GM23338 (cell line): ENCODE measurements around the gene KLC1. TPM values are rescaled to one million over a fixed set of nuclear protein-coding genes. Genes with fewer than 3 reads are reported as not detected.

Source experiments
- ATAC-seq: fragments of 200-7000 bp; cut with Tn5 transposase; 3 replicates; pipeline ENCODE4 v1.9.1; 2020
- DNase-seq: peaks from one replicate; pipeline ENCODE4 v3.0.0-alpha.2; 2015; ENCODE audit warnings: low spot score
- H2AFZ ChIP-seq: fragments of 200-600 bp; sonication (generic); 2 replicates; pipeline ENCODE4 v1.8.0; 2016; ENCODE audit warnings: antibody characterized with exemption, mild to moderate bottlenecking, moderate library complexity
- H3F3A ChIP-seq: fragments of 200-600 bp; sonication (generic); replicated peaks from 2 replicates; pipeline ENCODE4 v1.8.0; 2017; ENCODE audit warnings: antibody characterized with exemption, mixed run types, low read depth
- H3K27ac ChIP-seq: fragments of 200-600 bp; sonication (generic); 2 replicates; pipeline ENCODE4 v1.6.1; 2016; ENCODE audit warnings: low read depth
- H3K27me3 ChIP-seq: fragments of 200-600 bp; sonication (generic); 2 replicates; pipeline ENCODE4 v1.8.0; 2016; ENCODE audit warnings: mild to moderate bottlenecking, mixed run types, moderate library complexity; ENCODE audit not compliant: insufficient read depth
- H3K36me3 ChIP-seq: fragments of 200-600 bp; sonication (generic); 2 replicates; pipeline ENCODE4 v1.8.0; 2016; ENCODE audit warnings: mild to moderate bottlenecking; ENCODE audit not compliant: insufficient read depth
- H3K4me1 ChIP-seq: fragments of 200-600 bp; sonication (generic); 2 replicates; pipeline ENCODE4 v1.8.0; 2016; ENCODE audit warnings: mild to moderate bottlenecking, moderate library complexity; ENCODE audit not compliant: insufficient read depth
- H3K4me2 ChIP-seq: fragments of 200-600 bp; sonication (generic); 2 replicates; pipeline ENCODE4 v1.7.1; 2017; ENCODE audit warnings: mixed run types
- H3K4me3 ChIP-seq: fragments of 200-600 bp; sonication (generic); 2 replicates; pipeline ENCODE4 v1.6.1; 2016; ENCODE audit warnings: mixed run types
- H3K79me2 ChIP-seq: fragments of 200-600 bp; sonication (generic); replicated peaks from 2 replicates; pipeline ENCODE4 v1.8.0; 2017; ENCODE audit warnings: mild to moderate bottlenecking; ENCODE audit not compliant: insufficient read depth
- H3K9me2 ChIP-seq: fragments of 200-600 bp; sonication (generic); 2 replicates; pipeline ENCODE4 v1.8.0; 2017; ENCODE audit not compliant: insufficient read depth
- H4K20me1 ChIP-seq: fragments of 200-600 bp; sonication (generic); replicated peaks from 2 replicates; pipeline ENCODE4 v1.8.0; 2017; ENCODE audit warnings: mild to moderate bottlenecking; ENCODE audit not compliant: insufficient read depth
- H3K27ac Mint-ChIP-seq: 2 replicates; pipeline ENCODE4 v1.8.0; 2020; ENCODE audit warnings: inconsistent platforms, mild to moderate bottlenecking, moderate library complexity, mixed read lengths
- H3K27me3 Mint-ChIP-seq: 3 replicates; pipeline ENCODE4 v1.8.0; 2022; ENCODE audit warnings: low read depth, mild to moderate bottlenecking, moderate library complexity, mixed read lengths, inconsistent platforms; ENCODE audit not compliant: insufficient read depth, poor library complexity
- H3K36me3 Mint-ChIP-seq: 3 replicates; pipeline ENCODE4 v1.8.0; 2021; ENCODE audit warnings: low read depth, mild to moderate bottlenecking, inconsistent platforms, moderate library complexity, mixed read lengths
- H3K4me1 Mint-ChIP-seq: 3 replicates; pipeline ENCODE4 v1.8.0; 2020; ENCODE audit warnings: mild to moderate bottlenecking, inconsistent platforms, mixed read lengths
- H3K4me3 Mint-ChIP-seq: 3 replicates; pipeline ENCODE4 v1.8.0; 2021; ENCODE audit warnings: moderate library complexity, mild to moderate bottlenecking, inconsistent platforms, mixed read lengths
- H3K9me3 Mint-ChIP-seq: 3 replicates; pipeline ENCODE4 v1.8.0; 2020; ENCODE audit warnings: moderate library complexity, mild to moderate bottlenecking, inconsistent platforms, mixed read lengths
- CREB1 ChIP-seq: fragments of 250-450 bp; sonication (Bioruptor Pico); IDR thresholded peaks from 2 replicates; pipeline ENCODE4 v1.5.0; 2020; ENCODE audit warnings: low read depth, mild to moderate bottlenecking, moderate library complexity
- ETS1 ChIP-seq: IDR thresholded peaks from 2 replicates; pipeline ENCODE4 v1.6.1; 2016; ENCODE audit warnings: antibody characterized with exemption
- EZH2 ChIP-seq: fragments of 200-600 bp; sonication (generic); IDR thresholded peaks from one replicate; pipeline ENCODE4 v1.8.0; 2017; ENCODE audit warnings: antibody characterized with exemption, mild to moderate bottlenecking, low read depth; ENCODE audit not compliant: unreplicated experiment
- EZH2phosphoT487 ChIP-seq: fragments of 200-600 bp; sonication (generic); IDR thresholded peaks from one replicate; pipeline ENCODE4 v1.8.1; 2018; ENCODE audit warnings: antibody characterized with exemption; ENCODE audit not compliant: unreplicated experiment
- JUNB ChIP-seq: IDR thresholded peaks from one replicate; pipeline ENCODE4 v1.6.1; 2016; ENCODE audit warnings: antibody characterized with exemption; ENCODE audit not compliant: unreplicated experiment
- NANOG ChIP-seq: IDR thresholded peaks from 2 replicates; pipeline ENCODE4 v1.6.1; 2016; ENCODE audit warnings: antibody characterized with exemption, borderline replicate concordance
- POLR2AphosphoS5 ChIP-seq: IDR thresholded peaks from 2 replicates; pipeline ENCODE4 v1.6.1; 2016; ENCODE audit warnings: antibody characterized with exemption, low read depth
- STAT1 ChIP-seq: IDR thresholded peaks from one replicate; pipeline ENCODE4 v1.6.1; 2016; ENCODE audit warnings: antibody characterized with exemption; ENCODE audit not compliant: unreplicated experiment
- ZNF114 ChIP-seq: fragments of 250-450 bp; sonication (Bioruptor Pico); IDR thresholded peaks from 2 replicates; pipeline ENCODE4 v1.5.0; 2020; ENCODE audit warnings: mild to moderate bottlenecking, moderate library complexity
- ZNF331 ChIP-seq: fragments of 250-450 bp; sonication (Bioruptor Pico); IDR thresholded peaks from 2 replicates; pipeline ENCODE4 v1.5.0; 2020; ENCODE audit warnings: low read depth, mild to moderate bottlenecking, moderate library complexity
- ZNF462 ChIP-seq: fragments of 250-450 bp; sonication (Bioruptor Pico); IDR thresholded peaks from 2 replicates; pipeline ENCODE4 v1.5.0; 2020; ENCODE audit warnings: mild to moderate bottlenecking, moderate library complexity
- polyA plus RNA-seq: library from polyadenylated mRNA; unstranded; fragments of >200 nt; fragmentation: Nextera tagmentation; extraction: Ambion mirVana; gene quantifications from 2 replicates; pipeline ENCODE4 v1.2.1, GENCODE V29; 2016
- total RNA-seq: library from RNA; depleted of rRNA; stranded (reverse); fragments of >200 nt; shearing (Covaris generic); gene quantifications from 2 replicates; pipeline ENCODE4 v1.2.3, GENCODE V29; 2014
- TF ChIP-seq, protein P1 (sequence below): IDR thresholded peaks from one replicate; pipeline ENCODE4 v1.6.1; 2018; ENCODE audit warnings: antibody characterized with exemption; ENCODE audit not compliant: unreplicated experiment
- TF ChIP-seq, protein P2 (sequence below), 2 experiments: fragments of 200-600 bp in 1 of 2; sonication (generic) in 1 of 2; conservative IDR thresholded peaks; 2 replicates each; pipeline versions ENCODE4 v1.5.1 to v1.6.1; 2016 to 2017; ENCODE audit warnings: antibody characterized with exemption in 2 of 2, low read depth in 2 of 2, mild to moderate bottlenecking in 2 of 2, moderate library complexity in 1 of 2

The KLC1 gene
- total and polyA plus RNA-seq, 2 experiments from 2014 or later, result 165 to 308 TPM

- Histone ChIP-seq H3K4me2 (no peak overlapping the region), H2AFZ (no peak overlapping the region), H3K4me3 (no peak overlapping the region), H3K36me3 (peaks cover 50% of the 10 kb centered on the region), H3K9me2 (no peaks in the 10 kb centered on the region), H3K79me2 (peaks cover 36% of the 10 kb centered on the region), H3K27ac (0 out of 2 replicates have a peak overlapping the region, but pooled peaks have one; percentile 19), H3K4me1 (no peaks in the 10 kb centered on the region), H4K20me1 (peaks cover 39% of the 10 kb centered on the region), H3K27me3 (no peaks in the 10 kb centered on the region), H3F3A (peaks cover 5% of the 10 kb centered on the region; the same call in 1 of the 2 replicates)
- Mint-ChIP-seq H3K4me1 (peaks cover 3% of the 10 kb centered on the region; the same call in 2 of the 3 replicates), H3K27me3 (peaks cover 10% of the 10 kb centered on the region), H3K27ac (no peak overlapping the region), H3K9me3 (no peaks in the 10 kb centered on the region), H3K4me3 (no peak overlapping the region), H3K36me3 (peaks cover 56% of the 10 kb centered on the region)
- TF ChIP-seq JUNB (no peak), ZNF114 (CRISPR knock-in tag) (no peak), CREB1 (CRISPR knock-in tag) (no peak), ETS1 (no peak), NANOG (no peak), POLR2AphosphoS5 (no peak), ZNF331 (CRISPR knock-in tag) (no peak), EZH2 (no peak), ZNF462 (no peak), STAT1 (no peak), EZH2phosphoT487 (no peak)
- TF ChIP-seq, protein P1, sequence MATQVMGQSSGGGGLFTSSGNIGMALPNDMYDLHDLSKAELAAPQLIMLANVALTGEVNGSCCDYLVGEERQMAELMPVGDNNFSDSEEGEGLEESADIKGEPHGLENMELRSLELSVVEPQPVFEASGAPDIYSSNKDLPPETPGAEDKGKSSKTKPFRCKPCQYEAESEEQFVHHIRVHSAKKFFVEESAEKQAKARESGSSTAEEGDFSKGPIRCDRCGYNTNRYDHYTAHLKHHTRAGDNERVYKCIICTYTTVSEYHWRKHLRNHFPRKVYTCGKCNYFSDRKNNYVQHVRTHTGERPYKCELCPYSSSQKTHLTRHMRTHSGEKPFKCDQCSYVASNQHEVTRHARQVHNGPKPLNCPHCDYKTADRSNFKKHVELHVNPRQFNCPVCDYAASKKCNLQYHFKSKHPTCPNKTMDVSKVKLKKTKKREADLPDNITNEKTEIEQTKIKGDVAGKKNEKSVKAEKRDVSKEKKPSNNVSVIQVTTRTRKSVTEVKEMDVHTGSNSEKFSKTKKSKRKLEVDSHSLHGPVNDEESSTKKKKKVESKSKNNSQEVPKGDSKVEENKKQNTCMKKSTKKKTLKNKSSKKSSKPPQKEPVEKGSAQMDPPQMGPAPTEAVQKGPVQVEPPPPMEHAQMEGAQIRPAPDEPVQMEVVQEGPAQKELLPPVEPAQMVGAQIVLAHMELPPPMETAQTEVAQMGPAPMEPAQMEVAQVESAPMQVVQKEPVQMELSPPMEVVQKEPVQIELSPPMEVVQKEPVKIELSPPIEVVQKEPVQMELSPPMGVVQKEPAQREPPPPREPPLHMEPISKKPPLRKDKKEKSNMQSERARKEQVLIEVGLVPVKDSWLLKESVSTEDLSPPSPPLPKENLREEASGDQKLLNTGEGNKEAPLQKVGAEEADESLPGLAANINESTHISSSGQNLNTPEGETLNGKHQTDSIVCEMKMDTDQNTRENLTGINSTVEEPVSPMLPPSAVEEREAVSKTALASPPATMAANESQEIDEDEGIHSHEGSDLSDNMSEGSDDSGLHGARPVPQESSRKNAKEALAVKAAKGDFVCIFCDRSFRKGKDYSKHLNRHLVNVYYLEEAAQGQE, result no peak
- TF ChIP-seq, protein P2, sequence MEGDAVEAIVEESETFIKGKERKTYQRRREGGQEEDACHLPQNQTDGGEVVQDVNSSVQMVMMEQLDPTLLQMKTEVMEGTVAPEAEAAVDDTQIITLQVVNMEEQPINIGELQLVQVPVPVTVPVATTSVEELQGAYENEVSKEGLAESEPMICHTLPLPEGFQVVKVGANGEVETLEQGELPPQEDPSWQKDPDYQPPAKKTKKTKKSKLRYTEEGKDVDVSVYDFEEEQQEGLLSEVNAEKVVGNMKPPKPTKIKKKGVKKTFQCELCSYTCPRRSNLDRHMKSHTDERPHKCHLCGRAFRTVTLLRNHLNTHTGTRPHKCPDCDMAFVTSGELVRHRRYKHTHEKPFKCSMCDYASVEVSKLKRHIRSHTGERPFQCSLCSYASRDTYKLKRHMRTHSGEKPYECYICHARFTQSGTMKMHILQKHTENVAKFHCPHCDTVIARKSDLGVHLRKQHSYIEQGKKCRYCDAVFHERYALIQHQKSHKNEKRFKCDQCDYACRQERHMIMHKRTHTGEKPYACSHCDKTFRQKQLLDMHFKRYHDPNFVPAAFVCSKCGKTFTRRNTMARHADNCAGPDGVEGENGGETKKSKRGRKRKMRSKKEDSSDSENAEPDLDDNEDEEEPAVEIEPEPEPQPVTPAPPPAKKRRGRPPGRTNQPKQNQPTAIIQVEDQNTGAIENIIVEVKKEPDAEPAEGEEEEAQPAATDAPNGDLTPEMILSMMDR (conservative IDR thresholded peaks at IDR 0.05; ENCODE audit: low read depth in 2 of 2), result no peak
- ATAC-seq (no peak), DNase-seq (no peak)
Observed at GRCh38 chr14:103685276-103686211, 56.5 kb downstream of the KLC1 start.
